PFSK-1 (cell line): ENCODE results near the gene TMEM52B.

Source experiments
- FOXP2 ChIP-seq: optimal IDR thresholded peaks from 2 replicates; pipeline ENCODE3; 2011; ENCODE audit warnings: borderline replicate concordance, control low read depth, inconsistent platforms; ENCODE audit not compliant: insufficient read depth; ENCODE audit errors: extremely low read length, extremely low read depth
- POLR2AphosphoS5 ChIP-seq: IDR thresholded peaks from 2 replicates; pipeline ENCODE4 v1.6.1; 2012; ENCODE audit warnings: low read depth, mild to moderate bottlenecking, control low read depth, low read length, moderate library complexity
- REST ChIP-seq, 2 experiments: IDR thresholded peaks; 2 replicates each; pipeline versions ENCODE4 v1.6.1 to v1.8.0; 2011 to 2012; ENCODE audit warnings: low read depth in 2 of 2, low read length in 2 of 2, control low read depth in 1 of 2, inconsistent platforms in 1 of 2, mild to moderate bottlenecking in 1 of 2, moderate library complexity in 1 of 2; ENCODE audit not compliant: insufficient read depth in 1 of 2
- SIN3A ChIP-seq: IDR thresholded peaks from 2 replicates; pipeline ENCODE4 v1.6.1; 2012; ENCODE audit warnings: mild to moderate bottlenecking, low read length, moderate library complexity, borderline replicate concordance; ENCODE audit not compliant: insufficient read depth
- TAF1 ChIP-seq: IDR thresholded peaks from 2 replicates; pipeline ENCODE4 v1.6.1; 2012; ENCODE audit warnings: low read length, control low read depth, borderline replicate concordance; ENCODE audit not compliant: insufficient read depth

- no peak for TF ChIP-seq REST (IDR thresholded peaks at IDR 0.05; ENCODE audit: insufficient read depth in 1 of 2, low read depth in 2 of 2, low read length in 2 of 2)
- no peak for TF ChIP-seq SIN3A
- no peak for TF ChIP-seq POLR2AphosphoS5
- no peak for TF ChIP-seq TAF1
- TF ChIP-seq FOXP2, result no peak
Measured at GRCh38 chr12:10214136-10214894, 35.5 kb downstream of the TMEM52B start.
